ENCODE results near the gene XKR8. TPM values are rescaled to one million over a fixed set of nuclear protein-coding genes. Genes with fewer than 3 reads are reported as not detected.

The XKR8 gene
- total RNA-seq, 2 donors from 2014 or later: 4.3 to 8.2 TPM

- peak; percentile 46 for DNase-seq (ENCODE audit: low spot score)
- intact Hi-C loops (cut with DNase I): no loop called here
These were observed 8.4 kb upstream of the XKR8 start for GRCh38 chr1:27951396-27951795.

DNA sequence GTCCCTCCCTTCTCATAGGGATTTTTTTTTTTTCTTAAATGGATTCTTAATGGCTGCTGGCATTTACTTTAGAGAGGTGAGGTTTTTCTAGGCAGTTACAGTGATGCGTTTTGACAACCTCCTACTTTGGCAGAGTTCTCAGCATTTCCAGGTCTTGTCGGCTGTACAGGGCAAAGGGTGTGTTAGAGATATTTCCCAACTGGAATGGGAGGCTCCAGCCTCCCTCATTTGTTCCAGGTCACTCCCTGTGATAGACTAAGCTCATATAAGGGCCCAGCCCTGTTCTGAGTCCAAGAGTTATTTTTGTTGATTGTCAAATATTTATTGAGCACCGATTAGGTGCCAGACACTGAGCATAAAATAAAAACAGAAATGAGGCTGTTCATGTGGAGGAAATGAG lies 7.6 kb upstream of the XKR8 start:
- intact Hi-C loops (cut with DNase I): no loop called here
- no peak for DNase-seq (ENCODE audit: low spot score)

DNA sequence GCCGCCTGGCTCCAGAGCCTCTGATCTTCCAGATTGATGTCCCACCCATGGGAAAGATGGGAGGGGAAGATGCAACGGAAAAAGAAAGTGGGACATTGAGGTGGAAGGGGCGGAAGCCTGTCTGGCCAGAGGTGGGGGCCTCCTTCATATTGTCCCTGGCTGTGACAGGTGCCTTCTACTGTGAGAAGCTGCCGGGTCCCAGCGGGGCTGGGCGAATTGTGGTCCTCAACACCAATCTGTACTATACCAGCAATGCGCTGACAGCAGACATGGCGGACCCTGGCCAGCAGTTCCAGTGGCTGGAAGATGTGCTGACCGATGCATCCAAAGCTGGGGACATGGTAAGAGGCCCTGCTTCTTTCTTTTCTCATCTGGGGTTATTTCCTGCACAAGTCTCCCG lies 5.6 kb upstream of the XKR8 start:
- DNase-seq (ENCODE audit: low spot score): peak; percentile 62
- intact Hi-C loops (cut with DNase I): no loop called here

DNA sequence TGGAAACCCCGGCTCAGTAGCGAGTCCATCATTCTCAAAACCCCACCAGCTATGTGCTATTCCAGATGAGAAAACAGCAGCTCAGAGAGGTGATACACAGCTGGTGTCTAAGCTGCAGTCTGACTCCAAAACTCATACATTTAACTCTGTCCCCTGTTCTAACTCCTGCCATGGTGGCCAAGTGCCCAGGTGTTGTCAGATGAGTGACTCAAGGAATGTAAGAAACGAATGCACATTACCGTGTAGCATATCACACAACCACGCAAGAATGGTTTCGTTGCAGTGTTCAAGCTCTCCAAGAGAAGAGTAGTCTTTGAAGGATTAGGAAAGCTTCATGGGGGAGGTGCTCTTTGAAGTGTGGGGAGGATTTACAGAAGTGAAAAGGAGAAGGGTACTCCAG lies 4.7 kb upstream of the XKR8 start:
- DNase-seq (ENCODE audit: low spot score): peak; percentile 18
- intact Hi-C loops (cut with DNase I): no loop called here

DNA sequence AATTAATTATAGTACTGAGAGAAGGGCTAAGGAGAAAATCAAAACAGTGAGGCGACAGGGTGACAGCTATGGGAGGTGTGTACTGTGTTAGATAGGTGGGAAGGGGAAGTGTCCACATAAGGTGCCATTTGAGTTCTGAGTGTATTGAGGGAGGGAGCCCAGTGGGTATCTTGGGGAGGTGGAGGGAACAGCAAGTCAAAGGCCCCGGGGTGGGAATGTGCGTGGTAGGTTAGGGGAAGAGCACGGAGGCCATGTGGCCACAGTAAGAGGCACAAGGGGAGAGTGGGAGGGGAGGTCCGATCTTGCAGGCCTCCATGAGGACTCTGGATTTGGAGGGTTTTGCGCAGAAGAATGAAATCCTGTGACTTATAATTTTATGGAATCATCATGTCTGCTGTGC lies 3.0 kb upstream of the XKR8 start:
- peak; percentile 44 for DNase-seq (ENCODE audit: low spot score)
- intact Hi-C loops (cut with DNase I): no loop called here

DNA sequence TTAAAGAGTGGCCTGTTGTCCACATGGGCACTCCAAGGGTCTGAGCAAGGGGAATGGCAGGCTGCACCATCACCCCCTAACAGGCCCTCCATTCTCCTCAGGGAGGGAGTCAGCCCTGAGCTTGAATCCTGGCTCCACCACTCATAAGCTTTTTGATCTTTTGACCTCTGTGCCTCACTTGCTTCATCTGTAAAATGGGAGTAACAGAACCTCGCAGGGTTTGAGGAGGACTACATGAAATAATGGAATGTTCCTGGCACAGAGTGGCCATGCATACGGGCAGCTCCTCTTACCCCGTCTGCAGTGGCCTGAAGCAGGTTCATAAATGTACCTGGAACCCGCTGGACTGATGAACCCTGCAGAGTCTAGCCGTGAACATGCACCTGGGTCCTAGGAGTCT lies 2.1 kb upstream of the XKR8 start:
- intact Hi-C loops (cut with DNase I): no loop called here
- DNase-seq (ENCODE audit: low spot score): peak; percentile 5

DNA sequence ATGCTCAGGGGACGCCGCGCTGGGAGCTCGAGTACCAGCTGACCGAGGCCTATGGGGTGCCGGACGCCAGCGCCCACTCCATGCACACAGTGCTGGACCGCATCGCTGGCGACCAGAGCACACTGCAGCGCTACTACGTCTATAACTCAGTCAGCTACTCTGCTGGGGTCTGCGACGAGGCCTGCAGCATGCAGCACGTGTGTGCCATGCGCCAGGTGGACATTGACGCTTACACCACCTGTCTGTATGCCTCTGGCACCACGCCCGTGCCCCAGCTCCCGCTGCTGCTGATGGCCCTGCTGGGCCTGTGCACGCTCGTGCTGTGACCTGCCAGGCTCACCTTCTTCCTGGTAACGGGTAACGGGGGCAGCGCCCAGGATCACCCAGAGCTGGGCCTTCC lies 1.3 kb upstream of the XKR8 start:
- intact Hi-C loops (cut with DNase I): no loop called here
- DNase-seq (ENCODE audit: low spot score): no peak

- peak; percentile 67 for DNase-seq (ENCODE audit: low spot score)
- intact Hi-C loops (cut with DNase I): no loop called here
These were observed 1.2 kb downstream of the XKR8 start for GRCh38 chr1:27960762-27961645.

DNA sequence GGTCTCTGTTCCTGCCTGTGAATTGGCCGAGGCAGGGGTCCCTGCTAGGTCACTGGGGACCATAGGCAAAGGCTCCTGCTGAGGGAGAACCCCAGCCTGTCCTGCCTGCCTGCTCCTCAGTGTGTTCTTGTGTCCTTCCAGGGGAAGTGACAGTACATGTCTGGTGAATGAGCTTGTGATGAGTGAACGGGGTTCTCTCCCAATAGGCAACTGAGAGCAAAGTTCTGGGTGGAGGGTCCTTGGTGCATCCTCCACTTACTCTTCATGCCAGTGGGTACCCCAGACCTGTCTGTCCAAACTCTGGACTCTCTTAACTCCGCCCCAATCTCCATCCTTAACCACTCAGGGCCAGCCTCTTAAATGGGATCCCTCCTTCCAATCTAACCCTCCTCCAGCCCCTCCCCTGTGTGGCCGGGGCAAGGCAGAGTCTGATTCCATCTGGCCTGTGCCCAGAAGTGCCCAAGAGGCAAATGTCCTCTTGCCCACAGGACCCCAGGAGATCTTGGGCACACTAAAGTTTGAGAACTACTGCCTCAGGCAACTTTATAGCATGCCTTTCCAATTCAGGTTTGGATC lies 2.0 kb downstream of the XKR8 start:
- intact Hi-C loops (cut with DNase I): no loop called here
- DNase-seq (ENCODE audit: low spot score): peak; percentile 56

GRCh38 chr1:27963393-27963792 lies 3.6 kb downstream of the XKR8 start:
- peak; percentile 54 for DNase-seq (ENCODE audit: low spot score)
- intact Hi-C loops (cut with DNase I): no loop called here

DNA sequence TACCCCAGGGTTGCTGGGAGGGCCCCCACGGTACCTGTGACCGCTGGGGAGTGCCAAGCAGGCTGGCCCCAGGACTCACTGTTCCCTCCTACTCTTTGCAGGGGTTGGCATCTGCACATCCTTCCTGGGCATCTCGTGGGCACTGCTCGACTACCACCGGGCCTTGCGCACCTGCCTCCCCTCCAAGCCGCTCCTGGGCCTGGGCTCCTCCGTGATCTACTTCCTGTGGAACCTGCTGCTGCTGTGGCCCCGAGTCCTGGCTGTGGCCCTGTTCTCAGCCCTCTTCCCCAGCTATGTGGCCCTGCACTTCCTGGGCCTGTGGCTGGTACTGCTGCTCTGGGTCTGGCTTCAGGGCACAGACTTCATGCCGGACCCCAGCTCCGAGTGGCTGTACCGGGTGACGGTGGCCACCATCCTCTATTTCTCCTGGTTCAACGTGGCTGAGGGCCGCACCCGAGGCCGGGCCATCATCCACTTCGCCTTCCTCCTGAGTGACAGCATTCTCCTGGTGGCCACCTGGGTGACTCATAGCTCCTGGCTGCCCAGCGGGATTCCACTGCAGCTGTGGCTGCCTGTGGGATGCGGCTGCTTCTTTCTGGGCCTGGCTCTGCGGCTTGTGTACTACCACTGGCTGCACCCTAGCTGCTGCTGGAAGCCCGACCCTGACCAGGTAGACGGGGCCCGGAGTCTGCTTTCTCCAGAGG lies 6.8 kb downstream of the XKR8 start:
- DNase-seq (ENCODE audit: low spot score): peak; percentile 74
- intact Hi-C loops (cut with DNase I): no loop called here

DNA sequence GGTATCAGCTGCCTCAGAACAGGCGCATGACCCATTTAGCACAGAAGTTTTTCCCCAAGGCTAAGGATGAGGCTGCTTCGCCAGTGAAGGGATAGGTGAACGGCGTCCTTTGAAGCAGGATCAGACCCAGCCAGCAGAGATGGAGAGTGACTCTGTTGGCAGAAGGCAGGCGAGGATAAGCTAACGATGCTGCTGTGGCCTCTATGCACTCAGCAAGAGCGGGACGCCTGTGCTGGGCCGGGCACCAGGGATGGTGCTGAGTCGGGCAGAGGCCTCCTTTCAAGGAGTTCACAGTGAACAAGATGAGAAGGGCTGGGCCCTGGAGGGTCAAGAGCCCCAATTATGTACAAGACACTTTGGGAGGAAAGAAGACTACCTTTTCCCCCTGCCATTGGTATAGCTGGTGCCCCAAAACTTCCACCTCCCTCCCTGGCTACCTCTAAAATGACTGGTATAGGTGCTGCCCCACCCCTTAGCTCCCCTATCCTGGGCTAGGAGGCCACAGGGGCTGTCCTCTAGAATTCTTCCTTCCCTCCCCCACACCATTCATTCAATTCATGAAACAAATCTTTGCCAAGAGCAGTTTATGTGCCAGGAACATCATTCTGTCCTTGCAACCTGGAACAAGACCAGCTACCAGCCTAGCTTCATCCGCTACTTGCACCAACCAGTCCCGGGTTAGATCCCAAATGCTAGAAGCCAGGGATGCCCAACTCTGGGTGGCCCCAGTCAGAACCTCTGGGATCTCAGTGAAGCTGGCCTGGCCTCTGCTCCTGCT lies 7.5 kb downstream of the XKR8 start:
- peak; percentile 37 for DNase-seq (ENCODE audit: low spot score)
- intact Hi-C loops (cut with DNase I): no loop called here

- peak; percentile 38 for DNase-seq (ENCODE audit: low spot score)
- intact Hi-C loops (cut with DNase I): no loop called here
These were observed 8.2 kb downstream of the XKR8 start for GRCh38 chr1:27967884-27968466.

GRCh38 chr1:27968692-27969091 lies 8.9 kb downstream of the XKR8 start:
- DNase-seq (ENCODE audit: low spot score): no peak
- intact Hi-C loops (cut with DNase I): no loop called here

GRCh38 chr1:27970401-27970800 lies 10.6 kb downstream of the XKR8 start:
- no peak for DNase-seq (ENCODE audit: low spot score)
- intact Hi-C loops (cut with DNase I): no loop called here

DNA sequence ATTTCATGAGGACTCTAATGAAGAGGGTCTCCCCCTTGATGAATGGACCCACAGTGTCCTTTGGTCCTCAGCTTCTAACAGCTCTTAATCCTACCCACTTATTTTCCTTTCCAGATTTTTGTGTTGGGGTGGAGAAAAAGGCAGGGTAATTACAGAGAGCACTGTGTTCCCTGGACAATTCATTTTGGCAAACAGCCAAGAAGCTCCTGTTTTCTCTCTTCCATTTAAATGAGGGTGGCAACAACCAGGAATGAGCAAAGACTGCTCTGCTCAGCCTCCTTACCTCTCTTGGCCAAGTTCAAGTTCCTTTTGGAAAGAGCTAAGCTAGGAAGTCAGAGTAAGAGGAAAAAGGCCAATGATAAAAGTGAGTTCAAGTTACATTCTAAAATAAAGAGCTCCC lies 11.9 kb downstream of the XKR8 start:
- DNase-seq (ENCODE audit: low spot score): no peak
- intact Hi-C loops (cut with DNase I): no loop called here

GRCh38 chr1:27972141-27972540 lies 12.4 kb downstream of the XKR8 start:
- intact Hi-C loops (cut with DNase I): no loop called here
- DNase-seq (ENCODE audit: low spot score): no peak

- DNase-seq (ENCODE audit: low spot score): no peak
- intact Hi-C loops (cut with DNase I): no loop called here
These were observed 14.1 kb downstream of the XKR8 start for GRCh38 chr1:27973771-27974416.

DNA sequence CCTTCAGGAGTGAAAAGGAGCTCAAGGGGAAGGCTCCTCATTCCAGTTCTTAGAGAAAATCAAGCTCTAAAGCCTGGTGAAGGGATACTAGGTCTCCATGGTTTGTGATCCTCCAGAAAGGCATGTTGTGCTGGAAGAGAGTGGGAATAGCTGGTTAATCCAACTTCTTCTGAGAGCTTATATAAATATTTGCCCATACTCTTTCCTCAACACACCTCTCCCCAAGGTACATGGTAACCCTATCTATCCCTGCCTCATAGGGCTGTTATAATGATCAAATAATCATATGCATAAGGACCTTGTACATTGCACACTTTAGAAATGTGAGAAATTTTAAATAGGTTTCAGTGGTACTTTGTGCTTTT lies 14.6 kb downstream of the XKR8 start:
- intact Hi-C loops (cut with DNase I): no loop called here
- no peak for DNase-seq (ENCODE audit: low spot score)

Measured in posterior vena cava (tissue), 2 donors.